Esophagus mucosa (tissue), 1 donor: ENCODE results near the gene ARHGAP9. TPM values are rescaled to one million over a fixed set of nuclear protein-coding genes. Genes with fewer than 3 reads are reported as not detected.

Source experiments
- ATAC-seq: fragments of 200-7000 bp; cut with Tn5 transposase; one replicate; pipeline ENCODE4 v1.9.1; 2020
- total RNA-seq: library from RNA; stranded (reverse); gene quantifications from one replicate; pipeline ENCODE4 v1.2.4, GENCODE V29; 2023
- donor health status: DM: yes; HTN: yes; CAD: no.

ARHGAP9 gene
- total RNA-seq, 1 donor from 2014 or later: 2.0 TPM

DNA sequence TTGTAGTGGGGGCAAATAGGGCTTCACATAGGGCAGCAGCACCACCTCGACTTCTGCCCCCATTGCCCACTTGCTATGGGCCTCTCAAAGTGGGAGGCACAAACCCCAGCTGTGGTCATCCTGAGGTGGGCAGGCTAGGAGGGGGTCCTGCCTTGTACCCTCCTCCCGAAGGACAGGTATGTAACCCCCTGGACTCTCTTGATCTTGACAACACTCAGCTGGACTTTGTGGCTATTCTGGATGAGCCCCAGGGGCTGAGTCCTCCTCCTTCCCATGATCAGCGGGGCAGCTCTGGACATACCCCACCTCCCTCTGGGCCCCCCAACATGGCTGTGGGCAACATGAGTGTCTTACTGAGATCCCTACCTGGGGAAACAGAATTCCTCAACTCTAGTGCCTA lies 8.0 kb downstream of the ARHGAP9 start:
- ATAC-seq: no peak

DNA sequence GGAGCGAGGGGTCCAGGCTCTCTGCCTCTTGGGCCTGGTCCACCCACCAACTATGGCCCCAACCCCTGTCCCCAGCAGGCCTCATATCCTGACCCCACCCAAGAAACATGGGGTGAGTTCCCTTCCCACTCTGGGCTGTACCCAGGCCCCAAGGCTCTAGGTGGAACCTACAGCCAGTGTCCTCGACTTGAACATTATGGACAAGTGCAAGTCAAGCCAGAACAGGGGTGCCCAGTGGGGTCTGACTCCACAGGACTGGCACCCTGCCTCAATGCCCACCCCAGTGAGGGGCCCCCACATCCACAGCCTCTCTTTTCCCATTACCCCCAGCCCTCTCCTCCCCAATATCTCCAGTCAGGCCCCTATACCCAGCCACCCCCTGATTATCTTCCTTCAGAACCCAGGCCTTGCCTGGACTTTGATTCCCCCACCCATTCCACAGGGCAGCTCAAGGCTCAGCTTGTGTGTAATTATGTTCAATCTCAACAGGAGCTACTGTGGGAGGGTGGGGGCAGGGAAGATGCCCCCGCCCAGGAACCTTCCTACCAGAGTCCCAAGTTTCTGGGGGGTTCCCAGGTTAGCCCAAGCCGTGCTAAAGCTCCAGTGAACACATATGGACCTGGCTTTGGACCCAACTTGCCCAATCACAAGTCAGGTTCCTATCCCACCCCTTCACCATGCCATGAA lies 8.6 kb downstream of the ARHGAP9 start:
- ATAC-seq: no peak

DNA sequence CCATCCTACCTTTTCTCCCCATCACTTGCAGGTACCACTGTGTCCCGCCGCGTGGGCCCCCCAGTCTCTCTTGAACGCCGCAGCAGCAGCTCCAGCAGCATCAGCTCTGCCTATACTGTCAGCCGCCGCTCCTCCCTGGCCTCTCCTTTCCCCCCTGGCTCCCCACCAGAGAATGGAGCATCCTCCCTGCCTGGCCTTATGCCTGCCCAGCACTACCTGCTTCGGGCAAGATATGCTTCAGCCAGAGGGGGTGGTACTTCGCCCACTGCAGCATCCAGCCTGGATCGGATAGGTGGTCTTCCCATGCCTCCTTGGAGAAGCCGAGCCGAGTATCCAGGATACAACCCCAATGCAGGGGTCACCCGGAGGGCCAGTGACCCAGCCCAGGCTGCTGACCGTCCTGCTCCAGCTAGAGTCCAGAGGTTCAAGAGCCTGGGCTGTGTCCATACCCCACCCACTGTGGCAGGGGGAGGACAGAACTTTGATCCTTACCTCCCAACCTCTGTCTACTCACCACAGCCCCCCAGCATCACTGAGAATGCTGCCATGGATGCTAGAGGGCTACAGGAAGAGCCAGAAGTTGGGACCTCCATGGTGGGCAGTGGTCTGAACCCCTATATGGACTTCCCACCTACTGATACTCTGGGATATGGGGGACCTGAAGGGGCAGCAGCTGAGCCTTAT lies 9.2 kb downstream of the ARHGAP9 start:
- no peak for ATAC-seq

DNA sequence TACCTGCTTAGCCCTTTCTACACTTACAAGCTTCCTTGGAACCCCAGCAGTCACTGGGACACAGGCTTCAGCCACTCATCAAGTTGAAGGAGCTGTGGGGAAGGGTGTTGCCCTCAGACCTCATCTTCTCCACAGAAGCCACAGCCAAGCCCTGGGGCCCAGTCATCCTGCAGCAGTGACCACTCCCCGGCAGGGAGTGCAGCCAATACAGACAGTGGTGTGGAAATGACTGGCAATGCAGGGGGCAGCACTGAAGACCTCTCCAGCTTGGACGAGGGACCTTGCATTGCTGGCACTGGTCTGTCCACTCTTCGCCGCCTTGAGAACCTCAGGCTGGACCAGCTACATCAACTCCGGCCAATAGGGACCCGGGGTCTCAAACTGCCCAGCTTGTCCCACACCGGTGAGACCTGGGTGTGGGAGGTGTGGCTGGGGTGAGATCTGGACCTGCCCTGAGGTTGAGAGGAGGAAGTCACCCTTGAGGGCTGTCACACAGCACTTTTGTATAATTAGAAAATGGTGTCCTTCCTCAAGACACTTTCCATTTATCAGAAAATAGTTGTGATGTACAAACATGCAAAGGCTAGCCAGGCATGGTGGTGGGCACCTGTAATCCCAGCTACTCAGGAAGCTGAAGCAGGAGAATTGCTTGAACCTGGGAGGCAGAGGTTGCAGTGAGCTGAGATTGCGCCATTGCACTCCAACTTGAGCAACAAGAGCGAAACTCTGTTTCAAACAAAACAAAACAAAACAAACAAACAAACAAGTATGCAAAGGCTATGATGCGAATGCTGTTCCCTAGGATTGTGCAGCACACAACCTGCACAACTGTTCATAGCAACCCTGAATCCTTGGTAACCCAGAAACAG lies 10.1 kb downstream of the ARHGAP9 start:
- no peak for ATAC-seq

DNA sequence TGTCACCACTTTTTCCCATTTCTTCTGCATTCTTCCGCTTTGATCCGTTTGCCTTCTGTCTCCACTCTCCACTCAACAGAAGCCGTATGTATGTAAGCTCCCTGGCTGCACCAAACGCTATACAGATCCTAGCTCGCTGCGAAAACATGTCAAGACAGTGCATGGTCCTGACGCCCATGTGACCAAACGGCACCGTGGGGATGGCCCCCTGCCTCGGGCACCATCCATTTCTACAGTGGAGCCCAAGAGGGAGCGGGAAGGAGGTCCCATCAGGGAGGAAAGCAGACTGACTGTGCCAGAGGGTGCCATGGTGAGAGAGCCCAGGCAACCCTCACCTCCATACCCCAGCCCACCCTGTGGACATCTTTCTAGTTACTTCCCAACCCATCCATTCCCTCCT lies 11.8 kb downstream of the ARHGAP9 start:
- ATAC-seq: no peak

DNA sequence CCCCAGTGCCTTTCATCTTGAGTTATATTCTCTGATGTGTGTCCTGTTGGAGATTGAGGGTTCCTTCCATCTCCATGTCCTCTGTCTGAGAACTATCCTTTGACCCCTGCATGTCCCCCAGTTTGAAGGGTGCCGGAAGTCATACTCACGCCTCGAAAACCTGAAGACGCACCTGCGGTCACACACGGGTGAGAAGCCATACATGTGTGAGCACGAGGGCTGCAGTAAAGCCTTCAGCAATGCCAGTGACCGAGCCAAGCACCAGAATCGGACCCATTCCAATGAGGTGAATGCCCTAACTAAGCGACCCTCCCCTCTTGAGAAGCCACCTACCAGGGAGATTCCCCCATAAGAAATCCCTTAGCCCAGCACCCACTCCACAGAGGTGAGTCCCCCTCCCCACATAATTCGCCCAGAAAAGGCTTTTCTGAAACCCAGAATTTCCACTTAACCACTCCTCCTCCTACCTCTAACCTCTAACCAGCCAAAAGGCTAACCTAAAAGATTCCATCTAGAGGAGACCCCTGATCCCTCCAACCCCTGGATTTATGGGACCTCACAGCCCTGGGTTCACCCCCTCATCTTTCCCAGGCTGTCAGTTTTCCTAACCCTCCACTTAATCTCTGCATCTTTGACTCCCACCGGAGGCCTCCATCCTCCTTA lies 12.3 kb downstream of the ARHGAP9 start:
- no peak for ATAC-seq

DNA sequence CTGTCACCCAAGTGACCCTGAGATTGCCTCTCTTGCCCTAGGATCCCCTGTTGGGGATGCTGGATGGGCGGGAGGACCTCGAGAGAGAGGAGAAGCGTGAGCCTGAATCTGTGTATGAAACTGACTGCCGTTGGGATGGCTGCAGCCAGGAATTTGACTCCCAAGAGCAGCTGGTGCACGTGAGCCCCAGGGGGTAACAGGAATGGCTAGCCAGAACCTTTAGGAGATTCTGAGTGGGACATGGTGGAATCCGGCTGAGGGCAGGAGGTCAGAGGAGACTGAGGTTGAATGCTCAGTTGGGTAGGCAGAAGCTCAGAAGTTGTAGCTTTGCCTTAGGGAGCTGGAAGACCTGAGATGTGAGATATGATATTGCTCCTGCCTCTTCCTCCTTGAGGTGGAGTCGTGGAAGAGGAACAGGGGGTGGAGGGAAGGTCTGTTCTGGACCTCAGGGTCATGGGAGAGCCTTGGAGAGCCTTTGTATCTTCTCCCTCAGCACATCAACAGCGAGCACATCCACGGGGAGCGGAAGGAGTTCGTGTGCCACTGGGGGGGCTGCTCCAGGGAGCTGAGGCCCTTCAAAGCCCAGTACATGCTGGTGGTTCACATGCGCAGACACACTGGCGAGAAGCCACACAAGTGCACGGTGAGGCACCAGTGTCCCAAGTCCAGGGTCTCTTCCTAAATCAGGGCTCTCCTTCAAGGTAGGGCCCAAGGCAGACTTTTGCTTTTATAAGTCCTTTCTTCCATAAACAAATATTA lies 13.7 kb downstream of the ARHGAP9 start:
- ATAC-seq: no peak

DNA sequence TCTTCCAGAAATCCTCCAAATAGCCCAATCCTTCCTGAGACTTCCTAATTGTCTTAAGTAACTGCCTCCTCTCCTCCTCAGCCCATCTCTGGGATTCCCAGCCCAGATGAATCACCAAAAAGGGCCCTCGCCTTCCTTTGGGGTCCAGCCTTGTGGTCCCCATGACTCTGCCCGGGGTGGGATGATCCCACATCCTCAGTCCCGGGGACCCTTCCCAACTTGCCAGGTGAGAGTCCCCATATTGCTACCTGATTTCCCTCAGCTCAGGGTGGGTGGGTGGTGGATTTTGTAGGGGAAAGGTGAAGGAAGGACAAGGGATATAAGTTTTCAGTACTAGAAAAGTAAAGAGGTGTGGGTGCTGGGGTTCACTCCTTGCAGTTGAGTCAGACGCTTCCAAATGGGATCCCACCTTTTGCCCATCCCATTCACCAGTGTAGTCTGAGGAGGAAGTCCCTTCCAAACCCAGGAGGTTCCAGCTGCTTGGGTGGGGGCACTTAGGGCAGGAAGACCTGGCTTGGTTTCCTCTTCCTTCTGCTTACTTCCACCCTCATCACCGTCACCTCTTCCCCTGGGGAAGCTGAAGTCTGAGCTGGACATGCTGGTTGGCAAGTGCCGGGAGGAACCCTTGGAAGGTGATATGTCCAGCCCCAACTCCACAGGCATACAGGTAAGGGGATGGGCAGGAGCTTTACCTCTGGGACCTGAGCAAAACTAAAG lies 14.5 kb downstream of the ARHGAP9 start:
- no peak for ATAC-seq

DNA sequence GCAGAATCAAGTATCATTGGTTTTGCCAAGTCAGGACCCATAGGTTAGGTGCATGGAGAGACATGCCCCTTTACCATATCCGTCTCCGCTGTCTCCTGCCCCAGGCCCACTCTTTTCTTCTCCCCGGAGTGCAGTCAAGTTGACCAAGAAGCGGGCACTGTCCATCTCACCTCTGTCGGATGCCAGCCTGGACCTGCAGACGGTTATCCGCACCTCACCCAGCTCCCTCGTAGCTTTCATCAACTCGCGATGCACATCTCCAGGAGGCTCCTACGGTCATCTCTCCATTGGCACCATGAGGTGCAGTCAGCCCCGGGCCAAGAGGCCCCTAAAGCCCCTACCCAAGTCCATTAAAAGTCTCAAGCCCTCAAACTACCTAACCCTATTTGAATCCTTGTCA lies 15.1 kb downstream of the ARHGAP9 start:
- ATAC-seq: no peak

DNA sequence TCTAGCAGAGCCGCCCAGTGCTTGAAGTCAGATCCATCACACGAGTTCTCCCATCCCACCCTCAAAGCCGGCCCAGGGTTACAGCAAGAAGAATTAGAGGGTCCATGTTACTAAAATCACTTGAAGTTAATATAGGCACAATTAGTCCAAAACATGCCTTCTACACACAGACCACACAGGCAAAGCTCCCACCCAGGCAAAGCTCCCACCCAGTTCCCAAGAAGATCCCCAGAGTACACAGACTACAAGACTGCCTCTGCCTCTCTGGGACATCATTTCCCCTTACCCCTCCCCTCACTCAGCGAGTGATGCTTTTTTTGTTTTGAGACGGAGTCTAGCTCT lies 16.8 kb downstream of the ARHGAP9 start:
- ATAC-seq: no peak

DNA sequence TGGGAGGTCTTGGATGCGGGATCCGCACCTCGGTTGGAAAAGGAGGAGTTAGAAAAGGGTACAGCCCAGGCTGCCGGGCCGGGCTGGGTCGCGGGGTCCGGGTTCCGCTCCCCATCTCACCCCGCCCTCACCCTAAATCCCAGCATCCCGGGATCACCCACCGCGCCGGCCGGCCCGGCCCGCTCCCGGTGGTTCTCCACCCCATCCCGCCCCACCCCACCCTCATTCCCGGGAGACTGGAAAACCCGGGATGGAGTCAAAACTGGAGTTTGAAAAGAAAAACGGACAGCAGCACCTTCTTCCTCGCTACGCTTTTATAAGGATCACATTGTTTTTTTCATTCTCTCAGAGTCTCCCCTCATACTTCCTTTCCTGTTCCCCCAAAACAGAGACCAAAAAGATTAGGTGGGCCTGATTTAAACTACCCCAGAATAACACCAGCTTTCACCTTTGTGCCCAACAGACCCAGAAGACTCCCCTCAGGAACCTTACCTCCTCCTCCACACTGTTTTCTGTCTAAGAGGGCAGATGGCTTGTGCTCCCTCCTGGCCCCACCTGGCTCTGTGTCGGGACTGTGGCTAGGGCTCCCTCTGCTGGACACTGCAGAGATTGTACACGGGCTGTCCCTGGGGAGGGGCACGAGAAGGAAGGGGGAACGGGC lies 17.3 kb downstream of the ARHGAP9 start:
- ATAC-seq: peak; percentile 82

DNA sequence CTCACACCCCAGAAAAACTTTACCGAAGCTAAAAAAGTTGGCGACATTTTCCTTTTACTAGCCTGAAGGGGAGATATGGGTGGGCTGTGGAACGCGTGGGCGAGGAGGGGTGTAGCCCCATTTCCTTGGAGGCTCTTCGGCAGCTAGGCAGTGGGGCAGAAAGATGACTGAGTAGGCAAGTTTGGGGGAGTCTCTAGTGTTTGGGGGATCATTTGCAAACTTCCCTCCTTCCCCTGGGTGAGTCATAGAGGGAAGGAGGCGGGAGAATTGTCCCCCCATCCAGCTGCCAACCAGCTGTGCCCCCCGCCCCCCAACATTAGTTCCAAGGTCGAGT lies 17.8 kb downstream of the ARHGAP9 start:
- no peak for ATAC-seq

DNA sequence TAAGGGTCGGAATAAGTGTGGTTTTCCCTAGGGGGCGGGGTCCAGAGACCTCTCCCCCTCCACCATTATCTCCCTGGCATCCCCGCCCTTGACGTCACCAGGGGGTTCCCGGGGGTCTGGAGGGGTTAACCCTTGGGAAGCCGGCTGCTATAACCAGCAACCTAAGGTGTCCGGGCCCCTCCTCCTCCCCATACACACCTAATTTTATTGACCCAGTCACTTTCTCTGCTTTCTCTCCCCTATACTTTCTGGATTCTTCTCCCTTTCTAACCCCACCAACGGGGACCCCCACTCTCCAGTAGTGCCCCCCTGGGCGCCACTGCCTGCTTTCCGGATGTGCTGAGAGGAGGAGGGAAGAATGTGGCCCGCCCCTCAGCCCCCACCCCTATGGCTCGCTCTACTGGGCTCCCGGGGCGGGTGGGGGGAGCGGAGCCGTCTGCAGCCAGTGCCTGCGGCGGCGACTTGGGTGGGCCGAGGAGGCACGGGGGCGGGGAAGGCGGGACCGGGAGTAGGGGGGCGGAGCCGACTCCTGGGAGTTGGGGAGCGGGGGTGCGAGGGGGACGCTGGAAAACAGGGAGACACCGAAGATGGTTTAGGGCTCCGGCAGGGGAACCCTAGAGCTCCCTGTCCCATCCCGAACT lies 18.3 kb downstream of the ARHGAP9 start:
- ATAC-seq: no peak

DNA sequence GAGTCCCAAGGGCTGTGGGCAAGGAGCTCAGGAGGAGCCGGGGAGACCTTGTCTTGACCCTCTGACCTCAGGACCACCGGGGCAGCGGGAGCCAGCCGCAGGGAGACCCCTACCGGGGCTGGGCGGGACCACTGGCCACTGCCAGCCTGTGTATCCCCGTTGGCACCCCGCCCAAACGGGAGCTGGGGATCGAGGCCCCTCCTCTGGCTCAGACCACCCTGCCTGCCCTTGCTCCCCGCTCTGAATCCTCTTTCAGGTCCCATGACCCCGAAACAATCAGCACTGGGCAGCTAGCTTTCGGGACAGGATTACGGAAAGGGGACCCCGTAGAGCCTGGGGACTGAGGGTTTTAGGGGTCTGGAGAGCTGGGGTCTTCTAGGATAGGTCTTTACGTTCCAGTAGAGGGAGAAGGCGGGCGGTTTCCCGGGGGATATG lies 18.8 kb downstream of the ARHGAP9 start:
- no peak for ATAC-seq

DNA sequence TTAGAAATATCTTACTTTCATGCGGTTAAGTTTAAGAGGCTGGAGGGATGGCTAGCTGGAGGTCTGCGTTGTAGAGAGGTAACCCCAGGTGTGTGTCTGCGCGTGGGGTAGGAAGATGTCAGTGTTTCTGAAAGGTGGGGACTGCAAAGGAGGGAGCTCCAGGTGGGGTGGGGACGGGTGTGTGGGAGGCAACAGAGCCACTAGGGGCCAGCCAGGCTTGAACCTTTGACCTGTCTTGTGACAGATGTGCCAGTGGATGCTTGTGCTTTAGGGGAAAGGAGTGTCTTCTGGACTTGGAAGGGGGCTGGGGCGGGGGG lies 19.2 kb downstream of the ARHGAP9 start:
- no peak for ATAC-seq

DNA sequence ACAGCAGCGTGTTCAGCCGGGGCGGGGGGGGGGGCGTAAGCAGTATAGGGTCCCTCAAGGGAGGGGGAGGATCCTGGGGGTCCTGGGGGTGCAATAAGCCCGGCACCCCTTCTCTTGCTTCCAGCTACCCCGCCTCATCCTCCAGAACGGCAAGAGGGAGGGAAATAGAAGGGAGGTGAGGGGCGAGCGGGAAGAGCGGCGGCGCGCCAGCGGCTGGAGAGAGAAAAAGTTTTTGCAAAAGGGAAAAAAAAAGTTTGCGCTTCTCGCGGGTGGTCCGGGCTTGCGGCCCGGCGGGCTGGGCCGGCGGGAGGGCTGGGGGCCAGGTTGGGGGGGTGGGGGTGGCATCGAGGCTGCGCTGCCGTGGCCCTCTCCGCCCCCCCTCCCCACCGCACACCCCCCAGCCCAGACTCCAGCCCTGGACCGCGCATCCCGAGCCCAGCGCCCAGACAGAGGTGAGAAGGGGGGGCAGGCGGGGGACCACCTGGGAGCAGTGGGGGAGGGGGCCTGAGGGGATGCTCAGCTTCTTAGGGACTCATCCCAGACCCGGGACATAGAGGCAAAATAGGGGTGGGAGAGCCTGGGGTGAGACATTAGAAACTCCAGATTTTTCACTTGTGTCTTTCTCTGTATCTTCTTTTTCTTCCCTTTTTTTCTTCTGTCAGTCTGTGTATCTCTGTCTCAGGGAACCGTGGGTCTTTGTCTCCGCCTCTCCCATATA lies 19.8 kb downstream of the ARHGAP9 start, which contains the start of gene GLI1:
Gene GLI1, plus strand, starts transcription at position 36 of the 718 bp plus-strand sequence. CDS start 3,907 bp downstream, outside the sequence.
- no peak for ATAC-seq

DNA sequence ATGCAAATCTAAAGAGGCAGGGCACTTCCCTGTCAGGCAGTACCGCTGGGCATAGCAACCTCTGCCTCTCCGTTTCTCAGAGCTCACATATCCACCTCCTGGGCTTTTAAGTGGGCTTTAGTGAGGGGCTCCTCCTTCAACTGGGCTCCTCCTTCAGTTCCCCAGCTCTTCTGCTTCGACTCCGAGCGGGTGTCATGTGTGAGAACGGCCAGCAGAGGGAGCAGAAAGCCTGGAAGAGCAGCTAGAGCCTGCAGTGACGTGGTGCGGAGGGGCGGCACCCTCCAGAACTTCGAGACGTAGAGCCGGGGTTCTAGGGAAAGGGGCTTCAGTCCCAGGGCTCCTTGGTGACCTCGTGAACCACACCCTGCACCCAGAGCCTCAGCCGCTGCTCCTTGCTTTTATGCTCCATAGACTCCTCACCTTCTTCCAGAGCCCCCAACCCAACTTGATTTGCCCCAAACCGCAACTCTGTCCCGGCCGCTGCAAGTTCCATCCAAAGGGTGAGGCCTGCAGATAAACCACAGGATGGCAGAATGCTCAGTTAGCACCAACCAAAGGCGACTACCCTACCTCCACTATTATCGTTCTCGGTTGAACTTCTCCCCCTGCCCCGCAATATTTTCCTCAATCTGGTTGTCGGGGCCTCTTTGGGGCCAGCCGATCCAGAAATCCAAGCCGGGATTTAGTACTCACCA lies 20.5 kb downstream of the ARHGAP9 start:
- peak; percentile 77 for ATAC-seq

DNA sequence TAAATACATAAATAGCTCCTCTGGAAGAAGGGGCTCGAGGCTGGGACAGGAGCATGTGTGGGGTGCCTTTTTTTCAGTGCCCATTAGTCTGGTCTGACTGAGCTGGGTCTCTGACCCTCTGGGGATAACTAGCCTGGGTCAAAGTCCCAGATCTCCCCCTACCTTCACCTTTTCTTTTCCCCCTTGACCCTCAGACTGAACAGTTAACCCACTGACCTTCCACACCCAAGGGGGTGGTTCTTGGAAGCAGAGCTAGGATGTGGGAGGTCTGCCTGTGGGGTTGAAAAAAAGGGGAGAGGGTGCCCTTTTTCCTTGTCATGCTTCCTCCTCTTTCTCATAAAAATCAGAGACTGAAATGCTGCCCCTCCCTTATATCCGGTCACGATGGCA lies 21.0 kb downstream of the ARHGAP9 start:
- no peak for ATAC-seq

DNA sequence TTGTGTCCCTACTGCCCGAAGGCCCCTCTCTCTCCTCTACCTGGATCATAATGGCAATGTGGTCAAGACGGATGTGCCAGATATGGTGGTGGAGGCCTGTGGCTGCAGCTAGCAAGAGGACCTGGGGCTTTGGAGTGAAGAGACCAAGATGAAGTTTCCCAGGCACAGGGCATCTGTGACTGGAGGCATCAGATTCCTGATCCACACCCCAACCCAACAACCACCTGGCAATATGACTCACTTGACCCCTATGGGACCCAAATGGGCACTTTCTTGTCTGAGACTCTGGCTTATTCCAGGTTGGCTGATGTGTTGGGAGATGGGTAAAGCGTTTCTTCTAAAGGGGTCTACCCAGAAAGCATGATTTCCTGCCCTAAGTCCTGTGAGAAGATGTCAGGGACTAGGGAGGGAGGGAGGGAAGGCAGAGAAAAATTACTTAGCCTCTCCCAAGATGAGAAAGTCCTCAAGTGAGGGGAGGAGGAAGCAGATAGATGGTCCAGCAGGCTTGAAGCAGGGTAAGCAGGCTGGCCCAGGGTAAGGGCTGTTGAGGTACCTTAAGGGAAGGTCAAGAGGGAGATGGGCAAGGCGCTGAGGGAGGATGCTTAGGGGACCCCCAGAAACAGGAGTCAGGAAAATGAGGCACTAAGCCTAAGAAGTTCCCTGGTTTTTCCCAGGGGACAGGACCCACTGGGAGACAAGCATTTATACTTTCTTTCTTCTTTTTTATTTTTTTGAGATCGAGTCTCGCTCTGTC lies 22.8 kb downstream of the ARHGAP9 start:
- no peak for ATAC-seq
